ENCODE results near the gene NUBP1.

NUBP1 gene

DNA sequence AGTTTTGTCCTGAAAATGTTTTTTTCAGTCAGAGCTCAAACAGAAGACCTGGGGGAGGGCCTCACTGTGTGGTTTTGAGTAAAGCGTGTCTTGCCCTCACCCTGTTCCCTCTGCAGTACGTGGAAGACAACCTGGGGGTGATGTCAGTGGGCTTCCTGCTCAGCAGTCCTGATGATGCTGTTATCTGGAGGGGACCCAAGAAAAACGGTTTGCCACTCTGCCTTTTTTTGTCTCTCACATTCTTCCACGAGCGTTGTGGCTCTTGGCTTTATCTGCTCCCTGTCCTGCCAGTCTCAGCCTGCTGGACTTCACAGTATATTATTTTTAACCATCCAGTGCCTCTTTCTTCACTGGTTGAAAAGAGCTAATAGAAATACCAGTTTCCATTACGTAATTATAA, 12.9 kb downstream of the NUBP1 start:
- DNase-seq (ENCODE audit: low spot score), result no peak
- TF ChIP-seq, protein P1, sequence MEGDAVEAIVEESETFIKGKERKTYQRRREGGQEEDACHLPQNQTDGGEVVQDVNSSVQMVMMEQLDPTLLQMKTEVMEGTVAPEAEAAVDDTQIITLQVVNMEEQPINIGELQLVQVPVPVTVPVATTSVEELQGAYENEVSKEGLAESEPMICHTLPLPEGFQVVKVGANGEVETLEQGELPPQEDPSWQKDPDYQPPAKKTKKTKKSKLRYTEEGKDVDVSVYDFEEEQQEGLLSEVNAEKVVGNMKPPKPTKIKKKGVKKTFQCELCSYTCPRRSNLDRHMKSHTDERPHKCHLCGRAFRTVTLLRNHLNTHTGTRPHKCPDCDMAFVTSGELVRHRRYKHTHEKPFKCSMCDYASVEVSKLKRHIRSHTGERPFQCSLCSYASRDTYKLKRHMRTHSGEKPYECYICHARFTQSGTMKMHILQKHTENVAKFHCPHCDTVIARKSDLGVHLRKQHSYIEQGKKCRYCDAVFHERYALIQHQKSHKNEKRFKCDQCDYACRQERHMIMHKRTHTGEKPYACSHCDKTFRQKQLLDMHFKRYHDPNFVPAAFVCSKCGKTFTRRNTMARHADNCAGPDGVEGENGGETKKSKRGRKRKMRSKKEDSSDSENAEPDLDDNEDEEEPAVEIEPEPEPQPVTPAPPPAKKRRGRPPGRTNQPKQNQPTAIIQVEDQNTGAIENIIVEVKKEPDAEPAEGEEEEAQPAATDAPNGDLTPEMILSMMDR (IDR thresholded peaks at IDR 0.05; ENCODE audit: borderline replicate concordance, control extremely low read depth, extremely low read depth, insufficient read depth, missing control alignments), result no peak
- in situ Hi-C loops (cut with MboI; ENCODE audit: low sequenced_read_pairs, unreplicated experiment), result no loop called here

DNA sequence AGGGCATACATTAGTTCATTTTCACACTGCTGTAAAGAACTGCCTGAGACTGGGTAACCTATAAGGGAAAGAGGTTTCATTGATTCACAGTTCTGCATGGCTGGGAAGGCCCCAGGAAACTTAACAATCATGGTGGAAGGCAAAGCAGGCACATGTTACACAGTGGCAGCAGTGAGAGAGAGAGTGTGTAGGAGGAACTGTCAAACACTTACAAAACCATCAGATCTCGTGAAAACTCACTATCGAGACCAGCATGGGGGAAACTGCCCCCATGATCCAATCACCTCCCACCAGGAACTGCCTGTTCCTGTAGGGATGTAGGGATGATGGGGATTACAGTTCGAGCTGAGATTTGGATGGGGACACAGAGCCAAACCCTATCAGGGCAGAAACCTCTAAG, 17.2 kb downstream of the NUBP1 start:
- in situ Hi-C loops (cut with MboI; ENCODE audit: low sequenced_read_pairs, unreplicated experiment), result no loop called here
- TF ChIP-seq, protein P1 (IDR thresholded peaks at IDR 0.05; ENCODE audit: borderline replicate concordance, control extremely low read depth, extremely low read depth, insufficient read depth, missing control alignments), result no peak

DNA sequence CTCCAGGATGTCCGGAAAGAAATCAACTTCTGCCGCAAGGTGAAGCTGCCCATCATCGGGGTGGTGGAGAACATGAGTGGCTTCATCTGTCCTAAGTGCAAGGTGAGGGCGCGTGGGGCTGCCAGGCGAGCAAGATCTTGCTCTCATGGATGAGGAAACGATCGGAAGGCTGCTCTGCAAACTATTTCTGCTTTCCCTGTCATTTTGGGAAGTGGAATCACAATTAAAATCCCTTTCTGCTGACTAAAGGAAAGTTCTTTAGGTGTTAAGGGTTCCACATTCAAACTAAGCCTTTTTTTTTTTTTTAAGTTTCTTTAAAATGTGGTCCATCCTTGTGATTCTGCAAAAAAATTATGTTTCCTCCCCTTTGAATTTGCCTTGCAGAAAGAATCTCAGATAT, 17.7 kb downstream of the NUBP1 start:
- TF ChIP-seq, protein P1 (IDR thresholded peaks at IDR 0.05; ENCODE audit: borderline replicate concordance, control extremely low read depth, extremely low read depth, insufficient read depth, missing control alignments), result no peak
- in situ Hi-C loops (cut with MboI; ENCODE audit: low sequenced_read_pairs, unreplicated experiment), result no loop called here
- no peak for DNase-seq (ENCODE audit: low spot score)

More for the DNA sequence above, 17.2 kb downstream of the NUBP1 start:
- no peak for DNase-seq (ENCODE audit: low spot score)

DNA sequence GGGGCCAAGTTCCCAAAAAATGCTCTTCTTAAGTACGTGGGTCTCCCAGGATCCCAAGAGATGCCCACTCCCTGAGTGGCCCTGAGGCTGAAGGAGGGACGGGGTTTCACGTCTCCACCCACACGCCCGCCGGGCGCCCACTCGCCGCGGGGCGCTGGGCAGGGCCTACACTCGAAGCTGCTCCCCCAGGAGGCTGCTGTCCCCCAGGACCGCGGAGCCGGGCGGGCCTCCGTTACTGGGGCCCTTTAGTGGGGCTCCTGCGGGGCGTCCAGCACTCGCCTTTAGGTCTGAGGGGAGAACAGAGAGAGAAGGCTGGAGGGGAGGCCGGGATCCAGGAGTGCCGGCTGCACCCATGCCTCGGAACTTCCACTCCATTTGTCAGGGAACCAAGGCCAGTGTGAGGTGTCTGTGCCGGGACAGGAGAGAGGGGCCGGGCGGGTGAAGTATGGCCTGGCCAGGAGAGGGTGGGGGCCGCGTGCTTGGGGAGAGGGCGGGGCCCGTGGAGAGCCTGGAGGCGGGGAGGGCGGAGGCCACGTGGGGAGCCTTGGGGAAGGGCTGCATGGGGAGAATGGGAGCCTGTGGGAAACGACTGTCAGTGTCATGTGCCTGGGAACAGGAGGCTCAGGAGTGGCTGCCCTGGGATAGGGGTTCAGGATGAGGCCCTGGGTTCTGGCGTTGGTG, 18.8 kb downstream of the NUBP1 start:
- DNase-seq (ENCODE audit: low spot score), result no peak
- in situ Hi-C loops (cut with MboI; ENCODE audit: low sequenced_read_pairs, unreplicated experiment), result no loop called here
- TF ChIP-seq, protein P1 (IDR thresholded peaks at IDR 0.05; ENCODE audit: borderline replicate concordance, control extremely low read depth, extremely low read depth, insufficient read depth, missing control alignments), result no peak

DNA sequence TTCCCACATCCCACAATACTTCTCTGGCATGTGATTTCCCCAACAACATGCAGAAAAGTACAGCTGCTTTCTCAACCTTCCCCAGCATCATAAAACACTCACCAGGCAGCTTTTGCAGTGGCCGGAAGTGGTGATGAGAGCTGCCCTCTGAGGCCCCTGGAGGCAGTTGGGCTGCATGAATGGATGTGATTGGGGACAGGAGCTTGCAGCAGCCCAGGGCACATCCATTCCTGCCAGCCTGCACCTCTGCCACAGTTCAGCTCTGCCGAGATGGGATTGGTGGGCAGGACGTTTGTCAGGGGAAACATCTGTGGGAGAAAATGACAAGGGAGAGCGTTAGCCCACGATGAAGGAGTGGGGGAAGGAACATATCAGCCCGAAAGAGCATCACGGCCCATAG, 19.8 kb downstream of the NUBP1 start:
- in situ Hi-C loops (cut with MboI; ENCODE audit: low sequenced_read_pairs, unreplicated experiment), result no loop called here
- TF ChIP-seq, protein P1 (IDR thresholded peaks at IDR 0.05; ENCODE audit: borderline replicate concordance, control extremely low read depth, extremely low read depth, insufficient read depth, missing control alignments), result no peak
- no peak for DNase-seq (ENCODE audit: low spot score)

DNA sequence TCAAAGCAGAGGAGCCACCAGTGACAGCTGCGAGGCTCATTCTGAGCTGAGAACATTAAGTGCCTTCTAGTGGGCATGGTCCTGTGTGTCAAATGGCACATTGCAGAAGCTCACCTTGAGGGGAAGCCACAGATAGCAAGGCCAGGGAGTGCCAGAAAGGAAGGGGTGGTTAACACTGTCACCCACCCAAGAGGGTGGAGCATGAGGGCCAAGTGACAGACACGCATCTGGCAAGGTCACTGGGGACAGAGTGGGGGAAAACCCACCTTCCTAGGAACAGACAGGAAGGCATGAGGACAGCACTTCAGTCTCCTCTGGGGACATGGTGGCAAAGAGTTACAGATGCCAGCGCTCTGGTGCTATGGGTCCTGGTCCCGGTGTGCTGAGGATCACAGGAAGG, 22.1 kb downstream of the NUBP1 start:
- DNase-seq (ENCODE audit: low spot score), result peak; percentile 61
- TF ChIP-seq, protein P1 (IDR thresholded peaks at IDR 0.05; ENCODE audit: borderline replicate concordance, control extremely low read depth, extremely low read depth, insufficient read depth, missing control alignments), result no peak
- in situ Hi-C loops (cut with MboI; ENCODE audit: low sequenced_read_pairs, unreplicated experiment), result no loop called here

Measured in GM13976 (cell line).